Activated B cell treated with CpG ODN at 0.5 μM for 24 hours (primary cell): Measurements from ENCODE around the gene SPDYE2B. TPM values are rescaled to one million over a fixed set of nuclear protein-coding genes. Genes with fewer than 3 reads are reported as not detected.
A peak's percentile ranks its signal among the peaks of the same experiment; 100 is the strongest.
"Not testable (repeated sequence)": the region's sequence is repeated elsewhere in the genome, so short reads cannot be mapped to it uniquely, and the experiment has no call there.

Experiments used
- ATAC-seq: fragments of 200-7000 bp; cut with Tn5 transposase; one replicate; pipeline ENCODE4 v1.10.0; 2021; ENCODE audit warnings: low read depth, mild to moderate bottlenecking, moderate library complexity
- CTCF ChIA-PET: fragments of 350-600 bp; sonication (Branson Sonifier 250); formaldehyde crosslinking; loops from one replicate; lab custom pipeline; 2021; ENCODE audit warnings: antibody characterized with exemption; lab: Charles Lee
- POLR2A ChIA-PET: fragments of 350-600 bp; sonication (Branson Sonifier 250); formaldehyde crosslinking; loops from one replicate; lab custom pipeline; 2021; ENCODE audit warnings: antibody characterized with exemption; lab: Charles Lee
- DNase-seq: peaks from one replicate; pipeline ENCODE4 v3.0.0; 2022
- H3K27ac Mint-ChIP-seq: one replicate; pipeline ENCODE4 v1.8.0; 2020; ENCODE audit warnings: mixed read lengths
- H3K27me3 Mint-ChIP-seq: one replicate; pipeline ENCODE4 v1.8.0; 2021; ENCODE audit warnings: mixed read lengths
- H3K36me3 Mint-ChIP-seq: one replicate; pipeline ENCODE4 v1.8.0; 2021; ENCODE audit warnings: low read depth, mixed read lengths
- H3K4me1 Mint-ChIP-seq: one replicate; pipeline ENCODE4 v1.8.0; 2021; ENCODE audit warnings: mixed read lengths
- H3K4me3 Mint-ChIP-seq: one replicate; pipeline ENCODE4 v1.8.0; 2020; ENCODE audit warnings: mild to moderate bottlenecking, mixed read lengths
- H3K9me3 Mint-ChIP-seq: one replicate; pipeline ENCODE4 v1.8.0; 2020; ENCODE audit warnings: mixed read lengths
- intact Hi-C: fragments of 100-400 bp; cut with micrococcal nuclease; formaldehyde crosslinking; loops from one replicate; pipeline ENCODE4 v1.15.1; 2024
- total RNA-seq: library from RNA; stranded (reverse); gene quantifications from 2 replicates; pipeline ENCODE4 v1.2.3, GENCODE V29; 2022

The SPDYE2B gene
- total RNA-seq, 1 donor from 2014 or later, result not detected

- H3K9me3 Mint-ChIP-seq, DNase-seq, H3K4me3 Mint-ChIP-seq, H3K36me3 Mint-ChIP-seq, POLR2A ChIA-PET, CTCF ChIA-PET, H3K4me1 Mint-ChIP-seq, H3K27ac Mint-ChIP-seq, intact Hi-C loops, ATAC-seq, H3K27me3 Mint-ChIP-seq: not testable (repeated sequence)
Measured at GRCh38 chr7:102664765-102665164, 14.6 kb downstream of the SPDYE2B start.

- H3K27ac Mint-ChIP-seq, ATAC-seq, DNase-seq, intact Hi-C loops, H3K27me3 Mint-ChIP-seq, H3K9me3 Mint-ChIP-seq, H3K36me3 Mint-ChIP-seq, CTCF ChIA-PET, H3K4me3 Mint-ChIP-seq, POLR2A ChIA-PET, H3K4me1 Mint-ChIP-seq: not testable (repeated sequence)
Measured at GRCh38 chr7:102666850-102667249, 16.7 kb downstream of the SPDYE2B start.

GRCh38 chr7:102667523-102667922, 17.4 kb downstream of the SPDYE2B start:
- H3K9me3 Mint-ChIP-seq, H3K27ac Mint-ChIP-seq, H3K27me3 Mint-ChIP-seq, H3K4me3 Mint-ChIP-seq, intact Hi-C loops, H3K4me1 Mint-ChIP-seq, H3K36me3 Mint-ChIP-seq, POLR2A ChIA-PET, DNase-seq, ATAC-seq, CTCF ChIA-PET: not testable (repeated sequence)

- Mint-ChIP-seq H3K27ac (peak within 1 kb of the TSS; percentile 50), H3K4me3 (peak within 1 kb of the TSS; percentile 70)
- H3K27me3 Mint-ChIP-seq, intact Hi-C loops, H3K36me3 Mint-ChIP-seq, POLR2A ChIA-PET, H3K4me1 Mint-ChIP-seq, H3K9me3 Mint-ChIP-seq, CTCF ChIA-PET: not testable (repeated sequence)
- peak; percentile 85 for ATAC-seq
- DNase-seq, result peak; percentile 59
Measured at GRCh38 chr7:102671166-102671955, 21.2 kb downstream of the SPDYE2B start, which contains the start of gene POLR2J2. POLR2J2 (minus strand) TSS chr7:102671663; CDS start chr7:102671601, 62 bp downstream.

GRCh38 chr7:102671956-102672307, 21.8 kb downstream of the SPDYE2B start:
- H3K27me3 Mint-ChIP-seq, CTCF ChIA-PET, H3K4me3 Mint-ChIP-seq, DNase-seq, POLR2A ChIA-PET, H3K27ac Mint-ChIP-seq, H3K36me3 Mint-ChIP-seq, H3K4me1 Mint-ChIP-seq, H3K9me3 Mint-ChIP-seq, intact Hi-C loops: not testable (repeated sequence)
- ATAC-seq, result peak; percentile 22

- DNase-seq, CTCF ChIA-PET, POLR2A ChIA-PET, H3K36me3 Mint-ChIP-seq, H3K4me3 Mint-ChIP-seq, H3K27ac Mint-ChIP-seq, H3K9me3 Mint-ChIP-seq, H3K4me1 Mint-ChIP-seq, H3K27me3 Mint-ChIP-seq, ATAC-seq, intact Hi-C loops: not testable (repeated sequence)
Measured at GRCh38 chr7:102673447-102674067, 23.4 kb downstream of the SPDYE2B start.

- H3K27ac Mint-ChIP-seq, intact Hi-C loops, H3K4me1 Mint-ChIP-seq, H3K4me3 Mint-ChIP-seq, ATAC-seq, H3K36me3 Mint-ChIP-seq, H3K27me3 Mint-ChIP-seq, POLR2A ChIA-PET, H3K9me3 Mint-ChIP-seq, DNase-seq, CTCF ChIA-PET: not testable (repeated sequence)
Measured at GRCh38 chr7:102675545-102675944, 25.4 kb downstream of the SPDYE2B start.

- H3K27me3 Mint-ChIP-seq, POLR2A ChIA-PET, H3K4me1 Mint-ChIP-seq, H3K36me3 Mint-ChIP-seq, ATAC-seq, intact Hi-C loops, H3K27ac Mint-ChIP-seq, CTCF ChIA-PET, H3K4me3 Mint-ChIP-seq, H3K9me3 Mint-ChIP-seq, DNase-seq: not testable (repeated sequence)
Measured at GRCh38 chr7:102680780-102681179, 30.7 kb downstream of the SPDYE2B start.

GRCh38 chr7:102682560-102682959, 32.4 kb downstream of the SPDYE2B start:
- H3K9me3 Mint-ChIP-seq, H3K4me1 Mint-ChIP-seq, H3K27me3 Mint-ChIP-seq, H3K27ac Mint-ChIP-seq, ATAC-seq, H3K36me3 Mint-ChIP-seq, POLR2A ChIA-PET, DNase-seq, intact Hi-C loops, CTCF ChIA-PET, H3K4me3 Mint-ChIP-seq: not testable (repeated sequence)

- H3K27me3 Mint-ChIP-seq, POLR2A ChIA-PET, H3K4me1 Mint-ChIP-seq, H3K27ac Mint-ChIP-seq, H3K4me3 Mint-ChIP-seq, CTCF ChIA-PET, H3K9me3 Mint-ChIP-seq, H3K36me3 Mint-ChIP-seq, intact Hi-C loops, DNase-seq: not testable (repeated sequence)
- peak; percentile 91 for ATAC-seq
Measured at GRCh38 chr7:102688299-102689036, 38.3 kb downstream of the SPDYE2B start.

- POLR2A ChIA-PET, H3K36me3 Mint-ChIP-seq, H3K27ac Mint-ChIP-seq, intact Hi-C loops, H3K4me1 Mint-ChIP-seq, H3K27me3 Mint-ChIP-seq, DNase-seq, CTCF ChIA-PET, H3K9me3 Mint-ChIP-seq, H3K4me3 Mint-ChIP-seq: not testable (repeated sequence)
- peak; percentile 70 for ATAC-seq
Measured at GRCh38 chr7:102689436-102690282, 39.5 kb downstream of the SPDYE2B start.
